ENCODE results near the gene TANK.

The TANK gene

DNA sequence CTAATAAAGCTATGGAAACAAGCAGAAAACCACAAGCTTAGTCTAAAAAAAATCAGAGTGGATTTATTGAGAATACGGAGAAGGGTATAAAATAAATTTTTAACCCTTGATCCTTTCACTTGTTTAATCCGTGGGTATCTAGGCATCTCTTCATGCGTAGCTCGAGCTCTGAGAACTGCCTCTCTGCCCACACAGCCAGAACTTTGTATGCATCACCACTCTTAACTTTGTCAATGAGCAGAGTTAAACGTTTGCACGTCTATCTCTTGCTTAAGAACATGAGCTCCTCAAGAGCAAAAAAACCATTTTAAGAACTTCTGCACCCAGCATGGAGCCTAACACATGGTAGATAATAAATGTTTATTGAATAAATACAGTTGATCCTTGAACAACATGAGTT lies 26.9 kb upstream of the TANK start:
- no peak for DNase-seq (ENCODE audit: low read depth, low spot score)

DNA sequence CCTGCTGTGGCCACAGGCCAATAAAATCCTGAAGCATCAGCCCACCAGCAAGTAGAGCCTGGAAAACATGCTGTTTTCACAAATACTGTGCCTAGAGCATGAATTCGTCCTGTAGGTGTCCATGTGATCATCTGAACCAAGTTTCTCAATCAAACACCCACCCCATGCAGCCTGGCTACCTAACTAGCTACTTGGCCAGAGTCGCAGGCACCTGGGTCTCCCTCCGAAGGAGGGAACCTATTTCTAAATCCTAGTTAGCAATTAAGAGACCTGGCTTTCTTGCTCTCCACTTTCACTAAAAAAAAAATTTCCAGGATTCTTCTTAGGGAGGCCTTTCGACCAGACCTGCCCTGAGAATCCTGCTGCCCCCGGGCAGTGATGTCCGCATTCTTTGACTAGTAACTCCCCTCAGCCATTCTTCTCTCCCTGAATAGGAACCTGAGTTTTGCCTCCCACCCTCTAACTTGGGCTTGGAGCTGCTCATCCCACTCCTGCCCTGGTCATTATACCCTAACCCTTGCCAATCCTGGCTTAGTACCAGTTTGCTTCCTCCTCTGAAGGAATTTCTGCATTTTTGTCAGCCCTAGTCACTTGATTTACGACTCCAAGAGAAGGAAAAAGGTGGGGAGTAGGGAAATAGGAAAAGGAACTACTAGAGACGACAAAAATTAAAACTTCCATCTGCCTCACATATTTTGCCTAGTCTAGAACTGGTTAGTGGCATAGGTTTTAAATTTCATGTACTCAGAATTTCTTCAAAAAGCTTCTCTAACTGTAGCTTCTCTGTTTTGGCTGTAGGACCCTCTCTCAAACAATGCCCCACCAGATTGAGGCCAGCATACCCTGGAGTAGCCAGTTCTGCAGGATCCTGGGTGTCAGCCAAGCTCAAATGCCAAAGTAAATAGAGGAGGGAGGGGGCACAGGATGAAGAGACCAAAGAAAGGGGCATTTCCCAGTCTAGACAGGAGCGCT lies 25.4 kb upstream of the TANK start:
- DNase-seq (ENCODE audit: low read depth, low spot score) = no peak

DNA sequence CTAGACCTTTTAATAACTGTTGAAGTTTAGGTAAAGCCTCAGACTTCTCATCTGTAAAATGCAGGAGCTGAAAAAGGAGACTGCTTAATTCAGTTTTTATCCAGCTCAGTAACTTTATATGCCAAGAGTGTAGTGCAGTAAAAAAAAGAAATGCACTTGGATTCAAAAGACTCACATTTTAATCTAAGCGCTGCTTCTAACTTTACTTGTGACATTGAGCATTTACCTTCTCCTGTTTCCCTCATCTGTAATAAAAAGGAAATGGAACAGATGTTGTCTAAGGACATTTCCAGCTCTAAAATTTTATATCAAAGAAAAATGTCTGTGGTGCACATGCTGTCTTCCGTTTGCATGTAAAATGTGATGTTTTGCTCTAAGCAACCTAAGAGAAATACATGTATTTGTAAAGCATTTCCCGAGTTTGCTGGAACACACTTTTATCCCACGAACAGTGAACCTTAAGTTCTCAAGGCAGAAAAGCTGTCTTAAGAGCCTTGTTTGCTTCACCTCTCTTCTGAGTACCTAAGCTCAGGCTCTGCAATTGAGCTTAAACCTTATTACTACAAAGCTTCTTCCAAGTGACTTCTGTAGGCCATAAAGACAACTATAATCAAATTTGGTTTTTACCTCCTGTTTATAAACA lies 24.2 kb upstream of the TANK start:
- no peak for DNase-seq (ENCODE audit: low read depth, low spot score)

DNA sequence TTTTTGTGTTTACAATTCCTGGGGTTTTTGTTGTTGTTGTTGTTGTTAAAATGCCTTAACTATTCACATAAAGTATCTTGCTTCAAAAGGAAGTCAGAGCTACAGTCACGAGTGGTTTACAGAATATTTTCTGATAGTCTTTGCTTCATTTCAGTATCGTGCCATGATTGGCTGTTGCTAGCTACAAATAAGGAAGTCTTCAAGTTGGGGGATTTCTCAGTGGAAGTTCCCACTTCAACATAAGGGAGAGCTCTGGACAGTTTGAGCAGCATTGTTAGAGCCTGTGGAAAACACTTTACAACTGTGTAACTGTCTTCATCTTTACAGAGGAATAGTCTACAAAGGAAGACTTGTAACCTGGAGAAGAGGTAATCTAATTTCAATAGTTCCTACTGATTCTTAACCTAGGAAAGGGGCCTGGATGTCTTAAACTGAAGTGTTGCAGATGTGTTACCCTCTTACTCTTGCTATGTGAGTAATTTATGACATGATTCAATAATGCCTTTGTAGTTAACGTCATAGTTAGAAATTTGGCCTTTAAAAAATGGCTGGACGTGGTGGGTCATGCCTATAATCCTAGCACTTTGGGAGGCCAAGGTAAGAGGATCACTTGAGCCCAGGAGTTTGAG lies 23.4 kb upstream of the TANK start:
- no peak for DNase-seq (ENCODE audit: low read depth, low spot score)

DNA sequence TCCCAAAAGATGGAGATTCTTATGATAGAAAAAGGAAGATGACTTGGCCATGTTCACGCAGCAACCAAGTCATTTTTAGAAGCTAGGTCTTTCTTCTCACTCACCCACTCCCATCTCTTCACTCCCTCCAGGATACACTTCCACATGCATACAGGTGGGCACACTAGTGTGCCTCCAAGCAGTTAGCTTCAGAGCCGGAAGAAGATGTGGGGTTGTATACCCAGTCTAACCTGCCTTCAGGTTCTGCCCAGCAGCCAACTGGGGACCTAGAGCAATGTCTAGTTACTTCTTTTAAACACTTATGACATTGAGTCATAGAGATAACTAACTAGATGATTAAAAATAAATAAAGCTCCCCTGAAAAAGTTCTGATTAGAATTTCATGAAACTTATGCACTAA lies 21.8 kb upstream of the TANK start:
- DNase-seq (ENCODE audit: low read depth, low spot score) = no peak

DNA sequence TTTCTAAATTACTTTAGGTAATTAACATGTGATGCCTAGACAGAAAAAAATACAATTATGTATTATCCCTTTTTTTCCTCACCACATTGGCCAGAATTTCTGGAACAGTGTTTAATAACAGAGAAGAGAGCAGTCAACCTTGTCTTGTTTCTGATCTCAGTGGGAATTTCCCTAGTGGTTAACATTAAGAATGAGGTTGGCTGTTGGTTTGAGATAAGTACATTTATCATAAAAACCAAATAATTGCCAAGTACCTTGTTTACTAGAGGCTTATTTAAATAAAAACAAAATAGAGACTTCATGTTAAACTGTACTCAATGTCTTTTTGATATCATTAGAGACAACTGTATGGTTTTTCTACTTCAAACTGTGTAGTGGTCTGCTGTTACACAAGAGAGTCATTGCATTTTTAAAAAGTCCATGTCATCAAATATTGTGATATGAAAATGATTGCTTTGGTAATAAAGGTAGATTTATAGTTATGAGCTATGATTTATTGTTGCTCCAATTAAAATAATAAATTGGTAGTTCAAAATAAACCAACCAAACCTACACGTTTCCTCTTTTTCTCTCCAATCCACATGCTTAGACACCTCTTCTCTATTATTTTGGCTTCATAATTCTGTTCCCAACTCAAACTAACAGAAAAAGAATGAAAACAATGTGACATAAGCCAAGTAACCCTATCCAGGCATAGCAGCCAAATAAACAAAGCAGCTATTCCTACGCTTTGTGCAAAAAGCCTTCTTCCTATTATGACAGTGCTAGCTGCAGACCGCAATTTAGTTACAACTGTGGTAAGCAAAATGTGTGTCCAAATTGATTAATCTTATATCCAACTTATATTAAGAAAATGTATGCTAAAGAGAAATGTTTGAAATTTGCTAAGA lies 20.9 kb upstream of the TANK start:
- no peak for DNase-seq (ENCODE audit: low read depth, low spot score)

DNA sequence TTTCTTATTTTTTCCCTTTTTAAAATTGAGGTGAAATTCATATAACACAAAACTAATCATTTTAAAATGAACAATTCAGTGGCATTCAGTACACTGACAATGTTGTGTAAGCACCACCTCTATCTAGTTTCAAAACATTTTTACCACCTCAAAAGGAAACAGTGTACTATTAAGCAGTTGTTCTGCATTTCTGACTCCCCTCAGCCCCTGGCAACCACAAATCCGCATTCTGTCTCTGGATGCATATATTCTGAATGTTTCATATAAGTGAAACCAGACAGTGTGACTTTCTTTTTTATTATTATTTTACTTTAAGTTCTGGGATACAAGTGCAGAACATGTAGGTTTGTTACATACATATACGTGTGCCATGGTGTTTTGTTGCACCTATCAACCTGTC lies 19.2 kb upstream of the TANK start:
- no peak for DNase-seq (ENCODE audit: low read depth, low spot score)

DNA sequence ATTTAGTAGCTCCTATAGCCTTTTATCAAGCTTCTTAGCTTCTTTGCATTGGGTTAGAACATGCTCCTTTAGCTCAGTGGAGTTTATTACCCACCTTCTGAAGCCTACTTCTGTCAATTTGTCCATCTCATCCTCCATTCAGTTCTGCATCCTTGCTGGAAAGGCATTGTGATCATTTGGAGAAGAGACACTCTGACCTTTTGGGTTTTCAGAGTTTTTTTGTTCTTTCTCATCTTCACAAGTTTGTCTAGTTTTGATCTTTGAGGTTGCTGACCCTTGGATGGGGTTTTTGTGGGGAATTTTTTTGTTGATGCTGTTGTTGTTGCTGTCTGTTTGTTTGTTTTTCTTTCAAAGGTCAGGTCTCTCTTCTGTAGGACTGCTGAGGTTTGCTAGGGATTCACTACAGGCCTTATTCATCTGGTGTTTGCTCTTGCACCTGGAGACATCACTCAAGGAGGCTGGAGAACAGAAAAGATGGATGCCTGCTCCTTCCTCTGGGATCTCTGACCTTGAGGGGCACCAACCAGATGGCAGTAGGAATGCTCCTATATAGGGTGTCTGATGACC lies 13.9 kb upstream of the TANK start:
- no peak for DNase-seq (ENCODE audit: low read depth, low spot score)

DNA sequence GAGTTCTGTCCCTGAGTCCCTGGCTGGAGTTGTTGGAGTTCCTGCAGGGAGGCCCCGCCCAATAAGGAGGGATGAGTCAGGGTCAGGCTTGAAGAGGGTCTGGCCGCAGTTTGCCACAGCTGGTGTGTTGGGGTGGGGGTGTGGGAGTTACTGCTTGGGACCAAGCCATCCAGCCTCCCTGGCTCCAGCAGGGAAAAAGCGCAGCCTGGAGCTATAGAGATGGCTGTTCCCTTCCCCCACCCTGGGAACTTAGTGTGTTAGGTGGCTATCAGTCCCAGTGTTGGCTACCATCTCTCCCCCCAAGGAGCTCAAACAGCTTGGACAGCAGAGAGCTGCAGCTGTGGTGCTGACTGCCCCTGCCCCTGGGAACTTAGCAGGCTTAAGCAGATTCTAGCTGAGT lies 13.2 kb upstream of the TANK start:
- no peak for DNase-seq (ENCODE audit: low read depth, low spot score)

DNA sequence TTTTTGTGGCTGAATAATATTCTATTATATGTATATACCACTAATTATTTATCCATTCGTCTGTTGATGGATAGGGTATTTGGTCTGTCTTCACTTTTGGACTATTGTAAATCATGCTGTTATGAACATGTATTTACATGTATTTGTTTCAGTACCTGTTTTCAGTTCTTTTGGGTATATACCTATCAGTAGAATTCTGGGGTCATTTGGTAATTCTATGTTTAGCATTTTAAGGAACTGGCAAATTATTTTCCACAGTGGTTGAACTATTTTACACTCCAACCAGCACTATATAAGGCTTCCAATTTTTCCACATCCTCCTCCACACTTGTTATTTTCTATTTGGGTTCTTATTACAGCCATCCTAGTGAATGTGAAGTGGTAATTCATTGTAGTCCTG lies 12.4 kb upstream of the TANK start:
- DNase-seq (ENCODE audit: low read depth, low spot score) = no peak

DNA sequence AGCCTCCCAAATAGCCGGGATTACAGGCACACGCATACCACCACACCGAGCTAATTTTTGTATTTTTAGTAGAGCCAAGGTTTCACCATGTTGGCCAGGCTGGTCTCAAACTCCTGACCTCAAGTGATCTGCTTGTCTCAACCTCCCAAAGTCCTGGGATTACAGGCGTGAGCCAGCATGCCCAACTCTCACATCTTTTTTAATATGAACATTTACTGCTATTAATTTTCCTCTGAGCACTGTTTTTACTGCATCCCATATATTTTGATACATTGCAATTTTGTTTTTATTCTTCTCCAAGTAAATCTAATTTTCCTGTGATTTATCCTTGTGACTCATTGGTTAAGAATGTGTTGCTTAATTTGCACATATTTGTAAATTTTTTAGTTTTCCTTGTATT lies 9.5 kb upstream of the TANK start:
- DNase-seq (ENCODE audit: low read depth, low spot score) = no peak

DNA sequence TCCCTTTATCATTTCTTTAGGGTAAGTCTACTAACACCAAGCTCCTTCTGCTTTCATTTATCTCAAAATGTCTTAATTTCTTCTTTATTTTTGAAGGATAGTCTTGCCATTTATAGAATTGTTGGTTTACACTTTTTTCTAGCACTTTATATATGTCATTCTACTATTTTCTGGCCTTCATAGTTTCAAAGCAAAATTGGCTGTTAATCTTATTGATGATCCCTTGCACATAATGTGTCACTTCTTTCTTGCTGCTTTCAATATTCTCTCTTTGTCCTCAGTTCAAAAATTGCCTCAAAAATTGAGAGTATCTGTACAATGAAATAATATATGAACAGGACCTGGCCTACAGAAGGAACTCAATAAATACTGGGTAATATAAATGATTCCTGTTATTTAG lies 7.9 kb upstream of the TANK start:
- no peak for DNase-seq (ENCODE audit: low read depth, low spot score)

DNA sequence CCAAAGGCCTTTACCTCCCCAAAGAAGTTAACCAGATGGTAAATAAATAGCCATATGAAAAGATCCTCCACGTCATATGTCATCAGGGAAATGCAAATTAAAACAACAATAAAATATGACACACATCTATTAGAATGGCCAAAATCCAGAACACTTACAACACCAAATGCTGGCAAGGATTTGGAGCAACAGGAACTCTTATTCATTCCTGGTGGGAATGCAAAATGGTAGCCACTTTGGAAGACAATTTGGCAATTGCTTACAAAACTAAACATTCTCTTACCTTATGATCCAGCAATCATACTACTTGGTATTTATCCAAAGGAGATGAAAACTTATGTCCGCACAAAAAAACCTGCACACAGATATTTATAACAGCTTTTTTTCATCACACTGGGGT lies 1.3 kb upstream of the TANK start:
- no peak for DNase-seq (ENCODE audit: low read depth, low spot score)

DNA sequence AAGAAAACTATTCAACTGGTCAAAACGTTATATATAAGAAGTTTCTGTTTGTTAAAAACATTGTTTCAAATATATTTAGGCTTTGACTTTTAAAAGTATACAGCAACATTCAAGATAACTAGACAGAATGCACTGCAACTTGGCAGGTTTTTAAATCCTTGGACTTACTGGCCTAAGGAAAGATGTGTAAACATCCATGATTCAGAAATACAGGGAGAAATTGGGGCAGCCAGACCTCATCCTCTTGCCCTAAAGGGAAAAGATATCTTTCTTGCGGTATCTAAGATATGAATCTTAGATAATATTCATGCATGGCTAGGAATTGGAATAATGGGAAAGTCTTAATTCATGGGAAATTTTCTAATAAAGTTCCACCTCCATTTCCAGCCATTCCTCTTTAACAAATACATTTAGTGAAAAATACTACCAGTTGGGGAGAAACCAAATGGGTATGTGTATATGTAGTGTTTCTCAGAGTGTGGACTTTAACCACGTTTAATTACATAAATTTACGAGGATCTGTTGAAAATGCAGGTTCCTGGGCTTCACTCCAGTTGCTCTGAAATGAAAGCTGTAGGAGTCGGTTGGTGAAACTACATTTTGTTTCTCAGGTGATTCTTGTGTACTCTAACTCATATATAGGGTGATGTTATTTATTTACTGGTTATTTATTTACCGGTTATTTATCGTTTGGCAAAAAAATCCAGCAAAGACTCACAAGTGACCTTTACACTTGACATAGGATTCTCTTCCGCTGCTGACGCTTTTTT lies 587 bp upstream of the TANK start:
- no peak for DNase-seq (ENCODE audit: low read depth, low spot score)

DNA sequence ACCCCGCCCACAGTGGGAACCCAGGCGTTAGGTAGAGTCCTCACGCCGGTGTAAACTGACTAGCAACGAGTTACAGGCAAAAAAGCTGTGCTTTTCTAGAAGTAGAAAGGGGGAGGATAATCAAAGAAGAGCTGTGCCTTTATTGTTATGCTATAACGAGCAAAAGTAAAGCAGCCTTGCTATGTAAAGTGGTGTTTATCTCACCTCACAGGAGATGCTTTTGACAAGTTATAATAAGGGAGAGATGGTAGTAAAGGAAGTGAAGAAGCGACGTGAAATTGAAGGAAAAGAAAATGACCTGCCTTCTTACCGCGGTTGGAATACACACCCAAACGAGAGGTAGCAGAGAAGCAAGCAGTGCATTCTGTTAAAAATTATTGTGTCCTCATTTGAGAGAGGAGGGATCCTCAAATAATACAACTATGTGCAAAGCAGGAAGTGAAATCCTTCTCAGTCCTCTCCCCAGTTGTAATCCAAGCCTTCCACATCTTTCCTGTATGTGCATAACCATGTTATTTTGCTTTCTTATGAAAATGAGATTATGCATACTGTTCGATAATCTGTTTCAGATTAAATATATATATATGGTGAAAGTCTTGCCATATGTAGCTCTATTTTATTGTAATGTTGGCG lies 962 bp downstream of the TANK start:
- DNase-seq (ENCODE audit: low read depth, low spot score) = no peak

DNA sequence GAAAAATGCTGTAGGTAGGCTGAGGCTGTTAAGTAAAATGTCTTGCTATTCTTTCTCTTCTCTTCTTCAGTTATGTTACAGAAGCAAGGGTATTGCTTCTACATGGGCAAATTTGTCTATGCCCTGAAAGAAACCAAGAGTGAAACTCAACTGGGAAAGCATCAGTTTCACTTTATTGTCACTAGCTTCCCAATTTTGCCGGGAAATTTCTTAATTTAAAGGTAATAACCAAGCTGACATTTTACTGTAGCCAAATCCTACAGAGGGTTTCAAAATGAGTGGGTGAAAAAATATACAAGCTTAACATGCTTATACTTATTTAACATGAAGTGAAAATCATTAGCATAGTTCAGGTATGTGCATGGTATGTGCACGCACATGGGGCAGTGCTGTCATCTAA lies 3.2 kb downstream of the TANK start:
- DNase-seq (ENCODE audit: low read depth, low spot score) = no peak

DNA sequence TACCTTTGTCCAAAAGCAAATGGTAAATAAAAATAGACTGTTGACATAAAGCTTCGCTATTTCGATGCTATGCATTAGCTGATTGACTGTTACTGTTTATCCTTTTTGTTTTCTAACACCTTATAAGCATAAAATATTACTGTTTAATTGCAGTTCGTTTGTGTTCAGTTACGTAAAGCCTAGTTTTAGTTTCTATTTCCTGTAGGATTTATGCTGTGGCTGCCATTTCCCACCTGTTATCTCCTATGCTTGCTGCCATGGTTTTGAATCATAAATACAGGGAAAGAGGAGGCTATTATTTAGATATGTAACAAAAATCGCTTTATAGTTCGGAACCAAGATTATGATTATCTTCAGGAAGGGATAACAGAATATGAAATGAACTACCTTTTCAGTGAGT lies 3.9 kb downstream of the TANK start:
- DNase-seq (ENCODE audit: low read depth, low spot score) = no peak

DNA sequence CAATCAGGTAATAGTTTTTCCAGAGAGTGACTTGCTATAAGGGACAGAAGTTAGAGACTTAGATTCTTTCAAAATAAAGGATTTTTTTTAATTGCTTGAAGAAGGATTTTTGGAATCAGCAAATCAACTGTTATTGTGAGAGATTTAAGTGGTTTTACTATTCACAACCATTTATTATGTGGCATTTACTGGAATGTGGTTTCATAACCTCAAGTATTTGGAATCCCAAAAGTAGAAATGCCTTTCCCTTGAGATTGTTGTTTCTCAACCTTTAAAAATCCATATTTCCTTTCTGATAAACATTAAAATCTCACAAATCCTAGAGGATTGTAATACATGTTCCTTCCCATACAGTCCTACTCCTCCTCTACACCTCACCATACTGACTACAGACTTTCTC lies 5.0 kb downstream of the TANK start:
- no peak for DNase-seq (ENCODE audit: low read depth, low spot score)

DNA sequence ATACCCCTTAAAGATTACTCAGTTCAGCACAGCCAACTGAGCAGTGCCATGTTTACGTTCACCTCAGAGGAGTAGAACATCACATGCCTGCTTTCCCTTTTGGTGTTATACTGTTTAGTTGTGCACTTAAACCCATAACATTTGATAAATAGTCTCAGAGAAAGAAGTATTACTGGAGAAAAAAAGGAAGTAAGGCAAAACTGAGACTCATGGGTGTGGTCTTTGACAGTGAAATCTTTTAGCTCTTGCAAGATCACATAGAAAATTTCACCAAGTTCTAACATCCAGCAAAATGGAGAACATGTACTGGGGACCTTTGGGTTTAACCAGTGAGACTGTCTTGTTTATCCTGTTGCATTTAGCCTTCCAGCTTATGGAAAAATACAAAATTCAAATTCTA lies 5.6 kb downstream of the TANK start:
- no peak for DNase-seq (ENCODE audit: low read depth, low spot score)

Measured in iPS DF 19.7 (cell line).